Right renal pelvis (tissue), 4 donors: ENCODE results near the gene PSMB2. TPM values are rescaled to one million over a fixed set of nuclear protein-coding genes. Genes with fewer than 3 reads are reported as not detected.
"Not testable (repeated sequence)": the region's sequence is repeated elsewhere in the genome, so short reads cannot be mapped to it uniquely, and the experiment has no call there.

Experiments
- DNase-seq, 4 donors: peaks; one replicate each; pipeline ENCODE4 v3.0.0-alpha.2; 2013; ENCODE audit warnings: low read depth in 4 of 4, low spot score in 3 of 4, missing footprints in 1 of 4
- polyA plus RNA-seq, 4 donors: library from polyadenylated mRNA; unstranded; fragments of 120-200 nt; gene quantifications; one replicate each; pipeline ENCODE4 v1.2.1, GENCODE V29; 2013; ENCODE audit not compliant: insufficient read length in 4 of 4

Gene PSMB2
- polyA plus RNA-seq, 4 donors = 83.1 to 94.8 (median 90.1) TPM

- no peak for DNase-seq
Measured at GRCh38 chr1:35594005-35594760, 47.1 kb downstream of the PSMB2 start.

GRCh38 chr1:35592991-35593769 lies 48.1 kb downstream of the PSMB2 start:
- DNase-seq = no peak

- DNase-seq = no peak
Measured at GRCh38 chr1:35591211-35591610, 50.1 kb downstream of the PSMB2 start.

GRCh38 chr1:35590476-35591040 lies 50.8 kb downstream of the PSMB2 start:
- DNase-seq = no peak

GRCh38 chr1:35589516-35590427 lies 51.6 kb downstream of the PSMB2 start:
- DNase-seq = no peak

GRCh38 chr1:35588197-35588910 lies 53.0 kb downstream of the PSMB2 start:
- no peak for DNase-seq

GRCh38 chr1:35587736-35588135 lies 53.6 kb downstream of the PSMB2 start:
- DNase-seq = no peak

GRCh38 chr1:35586808-35587207 lies 54.5 kb downstream of the PSMB2 start:
- no peak for DNase-seq

- not testable (repeated sequence) for DNase-seq
Measured at GRCh38 chr1:35585805-35586204, 55.5 kb downstream of the PSMB2 start.

- DNase-seq = no peak
Measured at GRCh38 chr1:35585281-35585680, 56.0 kb downstream of the PSMB2 start.

GRCh38 chr1:35581621-35582020 lies 59.7 kb downstream of the PSMB2 start:
- DNase-seq = not testable (repeated sequence)

GRCh38 chr1:35580949-35581388 lies 60.4 kb downstream of the PSMB2 start:
- no peak for DNase-seq

- no peak for DNase-seq
Measured at GRCh38 chr1:35577071-35577998, 64.0 kb downstream of the PSMB2 start.

- DNase-seq = not testable (repeated sequence)
Measured at GRCh38 chr1:35576766-35577070, 64.6 kb downstream of the PSMB2 start.

GRCh38 chr1:35576061-35576765 lies 65.1 kb downstream of the PSMB2 start:
- DNase-seq = no peak

GRCh38 chr1:35575416-35575958 lies 65.8 kb downstream of the PSMB2 start:
- no peak for DNase-seq

GRCh38 chr1:35574655-35575415 lies 66.5 kb downstream of the PSMB2 start:
- DNase-seq = no peak
